ENCODE results near the gene PHRF1. TPM values are rescaled to one million over a fixed set of nuclear protein-coding genes. Genes with fewer than 3 reads are reported as not detected.

PHRF1 gene
- total RNA-seq, 1 donor from 2014 or later: 54.8 TPM

GRCh38 chr11:613369-613968 is 37.2 kb downstream of the PHRF1 start:
- DNase-seq: peak; percentile 88
- no peaks in the 10 kb centered on the region for H3K27me3 Mint-ChIP-seq
- H3K36me3 Mint-ChIP-seq (ENCODE audit: low read depth): peaks cover 31% of the 10 kb centered on the region
- H3K9me3 Mint-ChIP-seq: no peaks in the 10 kb centered on the region
- peak overlapping the region; percentile 81 for H3K27ac Mint-ChIP-seq
- peak overlapping the region; percentile 89 for H3K4me3 Mint-ChIP-seq
- intact Hi-C loops (cut with micrococcal nuclease): no loop called here
- peaks cover 20% of the 10 kb centered on the region for H3K4me1 Mint-ChIP-seq

GRCh38 chr11:614021-614622 is 37.9 kb downstream of the PHRF1 start:
- H3K27ac Mint-ChIP-seq: peak overlapping the region; percentile 81
- intact Hi-C loops (cut with micrococcal nuclease): no loop called here

DNA sequence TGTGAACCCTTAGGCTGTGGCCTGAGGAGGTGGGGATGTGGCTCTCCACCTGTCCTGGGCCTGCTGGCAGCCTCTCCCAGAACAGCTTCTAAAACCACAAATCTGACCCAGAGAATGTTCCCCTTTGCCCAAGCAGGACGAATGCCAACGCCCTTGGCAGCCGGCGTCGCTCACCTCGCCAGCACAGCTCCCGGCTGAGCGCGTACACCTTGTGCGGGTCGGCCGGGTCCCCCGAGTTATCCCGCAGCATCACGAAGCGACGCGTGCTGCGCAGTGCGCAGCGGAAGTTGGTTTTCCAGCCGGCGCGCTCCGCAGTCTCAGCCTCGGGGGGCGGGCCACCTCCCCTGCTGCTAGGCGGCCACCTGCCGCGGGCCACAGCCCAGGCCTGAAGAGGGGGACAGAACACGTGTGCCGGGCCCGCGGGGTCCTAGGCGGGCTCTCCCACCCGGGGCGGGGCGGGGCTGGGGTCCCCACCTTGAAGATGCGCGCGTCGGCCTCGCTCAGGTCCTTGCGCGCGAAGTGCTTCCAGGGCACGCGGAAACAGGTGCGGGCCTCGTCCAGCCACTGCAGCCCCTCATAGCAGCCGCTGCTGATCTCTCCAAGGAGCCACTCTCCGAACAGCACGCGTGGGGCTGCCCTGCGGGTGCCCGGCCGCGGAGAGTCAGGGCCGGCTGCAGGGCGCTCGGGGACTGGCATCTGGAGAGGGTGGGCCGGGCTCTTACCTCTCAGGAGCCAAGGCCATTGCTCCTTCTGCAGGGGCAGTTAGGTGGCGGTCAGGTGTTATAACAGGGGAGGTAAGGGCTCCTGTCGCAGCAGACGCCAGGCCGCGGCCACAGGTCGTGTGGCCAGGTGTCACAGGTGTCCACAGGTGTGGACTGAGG is 38.6 kb downstream of the PHRF1 start:
- DNase-seq: peak; percentile 73
- Mint-ChIP-seq H3K27ac (peak overlapping the region; percentile 89), H3K36me3 (ENCODE audit: low read depth) (peaks cover 25% of the 10 kb centered on the region), H3K9me3 (no peaks in the 10 kb centered on the region), H3K4me1 (peaks cover 20% of the 10 kb centered on the region), H3K4me3 (peak overlapping the region; percentile 89), H3K27me3 (no peaks in the 10 kb centered on the region)
- intact Hi-C loops (cut with micrococcal nuclease): loop anchor here (5.0 kb wide), 1 partner anchor 38 kb away; the partner anchor contains the start of gene PHRF1

More at GRCh38 chr11:614021-614622, 37.9 kb downstream of the PHRF1 start:
- Mint-ChIP-seq H3K4me1 (peaks cover 20% of the 10 kb centered on the region), H3K9me3 (no peaks in the 10 kb centered on the region), H3K27me3 (no peaks in the 10 kb centered on the region), H3K36me3 (ENCODE audit: low read depth) (peaks cover 28% of the 10 kb centered on the region), H3K4me3 (peak overlapping the region; percentile 89)
- peak; percentile 69 for DNase-seq

DNA sequence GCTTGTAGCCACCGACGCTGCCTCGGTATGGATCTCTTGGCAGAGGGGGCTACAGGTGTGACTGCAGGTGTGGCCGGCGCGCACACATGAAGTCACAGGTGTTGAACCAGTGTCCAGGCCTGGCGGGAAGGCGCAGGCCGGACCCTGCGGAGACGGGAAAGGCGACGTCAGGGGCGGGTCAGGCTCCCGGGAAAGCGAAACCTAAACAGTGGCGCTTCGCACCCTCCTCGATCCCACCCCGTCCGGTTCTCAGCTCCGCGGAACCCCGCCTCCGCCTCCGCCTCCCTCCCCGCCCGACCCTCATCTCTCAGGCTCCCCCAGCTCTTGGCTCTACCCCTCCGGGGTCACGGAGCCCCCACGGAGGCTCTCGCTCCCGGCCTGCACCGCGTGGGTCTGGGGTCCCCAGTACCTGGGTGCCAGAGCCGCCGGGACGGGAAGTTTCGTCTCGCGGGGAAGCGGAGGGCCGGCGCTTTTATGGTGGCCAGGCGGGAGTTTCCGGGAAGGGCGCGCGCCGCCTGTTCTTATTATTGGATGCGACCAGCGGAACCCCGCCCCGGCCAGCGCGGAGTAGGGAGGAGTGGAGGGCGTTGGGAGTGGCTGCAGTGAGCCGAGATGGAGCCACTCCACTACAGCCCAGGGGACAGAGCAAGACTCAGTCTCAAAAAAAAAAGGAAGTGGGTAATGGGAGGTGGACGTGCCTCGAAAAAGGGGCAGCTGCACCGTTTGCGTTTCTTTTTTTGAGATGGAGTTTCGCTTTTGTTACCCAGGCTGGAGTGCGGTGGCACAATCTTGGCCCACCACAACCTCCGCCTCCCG is 39.4 kb downstream of the PHRF1 start, which contains the start of gene IRF7:
Gene IRF7, minus strand, starts transcription at position 447 of the 816 bp plus-strand sequence. CDS start 586 bp downstream, outside the sequence.
- Mint-ChIP-seq H3K27me3 (no peaks in the 10 kb centered on the region), H3K9me3 (no peaks in the 10 kb centered on the region), H3K36me3 (ENCODE audit: low read depth) (peaks cover 24% of the 10 kb centered on the region), H3K4me3 (peak within 1 kb of the TSS; percentile 89), H3K27ac (peak within 1 kb of the TSS; percentile 89), H3K4me1 (peaks cover 20% of the 10 kb centered on the region)
- DNase-seq: peak; percentile 97
- intact Hi-C loops (cut with micrococcal nuclease): loop anchor here (5.0 kb wide), 1 partner anchor 38 kb away; the partner anchor contains the start of gene PHRF1

DNA sequence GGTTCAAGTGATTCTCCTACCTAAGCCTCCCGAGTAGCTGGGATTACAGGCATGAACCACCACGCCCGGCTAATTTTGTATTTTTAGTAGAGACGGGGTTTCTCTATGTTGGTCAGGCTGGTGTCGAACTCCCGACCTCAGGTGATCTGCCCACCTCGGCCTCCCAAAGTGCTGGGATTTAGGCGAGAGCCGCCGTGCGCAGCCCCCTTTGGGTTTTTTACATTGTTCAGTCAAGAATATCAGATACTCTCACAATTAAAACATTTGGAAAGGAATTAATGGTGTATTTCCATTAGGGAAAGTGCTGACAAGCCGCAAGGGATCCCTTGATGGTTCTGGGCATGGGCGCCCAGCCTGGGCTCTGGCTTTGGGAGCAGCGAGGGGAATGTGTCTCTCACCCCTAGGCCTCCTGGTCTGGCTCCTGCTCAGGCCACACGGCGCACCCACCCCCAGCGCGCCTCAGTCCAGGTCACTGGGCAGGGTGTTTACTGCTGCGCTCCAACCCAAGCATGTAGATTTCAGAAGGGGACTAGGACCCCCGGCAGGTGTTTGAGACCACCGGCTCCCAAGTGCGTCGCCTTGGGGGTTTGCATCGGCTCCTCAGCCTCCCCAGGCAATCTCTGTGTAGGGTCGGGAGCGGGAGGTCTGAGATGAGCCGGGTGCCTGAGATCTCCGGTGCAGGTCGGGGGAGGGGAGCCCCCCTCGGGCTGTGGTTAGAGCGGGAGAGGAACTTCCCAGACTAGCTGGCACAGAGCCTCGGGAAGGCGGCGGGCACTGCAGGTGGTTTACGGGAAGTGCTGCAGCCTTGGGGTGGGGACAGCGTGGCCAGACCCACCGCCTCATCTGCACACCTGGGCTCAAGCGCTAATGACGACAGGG is 40.3 kb downstream of the PHRF1 start:
- peak; percentile 60 for DNase-seq
- H3K36me3 Mint-ChIP-seq (ENCODE audit: low read depth): peaks cover 19% of the 10 kb centered on the region
- H3K4me1 Mint-ChIP-seq: peaks cover 20% of the 10 kb centered on the region
- no peaks in the 10 kb centered on the region for H3K27me3 Mint-ChIP-seq
- H3K4me3 Mint-ChIP-seq: peak overlapping the region; percentile 89
- intact Hi-C loops (cut with micrococcal nuclease): loop anchor here (5.0 kb wide), 1 partner anchor 39 kb away; the partner anchor contains the start of gene PHRF1
- H3K9me3 Mint-ChIP-seq: no peaks in the 10 kb centered on the region
- H3K27ac Mint-ChIP-seq: peak overlapping the region; percentile 89

- intact Hi-C loops (cut with micrococcal nuclease): loop anchor here (5.0 kb wide), 1 partner anchor 40 kb away; the partner anchor contains the start of gene PHRF1
- H3K27me3 Mint-ChIP-seq: no peaks in the 10 kb centered on the region
- peak; percentile 56 for DNase-seq
- H3K36me3 Mint-ChIP-seq (ENCODE audit: low read depth): peaks cover 12% of the 10 kb centered on the region
- no peaks in the 10 kb centered on the region for H3K9me3 Mint-ChIP-seq
- H3K4me1 Mint-ChIP-seq: peaks cover 17% of the 10 kb centered on the region
- no peak overlapping the region for H3K27ac Mint-ChIP-seq
- no peak overlapping the region for H3K4me3 Mint-ChIP-seq
These were observed 41.1 kb downstream of the PHRF1 start for GRCh38 chr11:617199-617911.

DNA sequence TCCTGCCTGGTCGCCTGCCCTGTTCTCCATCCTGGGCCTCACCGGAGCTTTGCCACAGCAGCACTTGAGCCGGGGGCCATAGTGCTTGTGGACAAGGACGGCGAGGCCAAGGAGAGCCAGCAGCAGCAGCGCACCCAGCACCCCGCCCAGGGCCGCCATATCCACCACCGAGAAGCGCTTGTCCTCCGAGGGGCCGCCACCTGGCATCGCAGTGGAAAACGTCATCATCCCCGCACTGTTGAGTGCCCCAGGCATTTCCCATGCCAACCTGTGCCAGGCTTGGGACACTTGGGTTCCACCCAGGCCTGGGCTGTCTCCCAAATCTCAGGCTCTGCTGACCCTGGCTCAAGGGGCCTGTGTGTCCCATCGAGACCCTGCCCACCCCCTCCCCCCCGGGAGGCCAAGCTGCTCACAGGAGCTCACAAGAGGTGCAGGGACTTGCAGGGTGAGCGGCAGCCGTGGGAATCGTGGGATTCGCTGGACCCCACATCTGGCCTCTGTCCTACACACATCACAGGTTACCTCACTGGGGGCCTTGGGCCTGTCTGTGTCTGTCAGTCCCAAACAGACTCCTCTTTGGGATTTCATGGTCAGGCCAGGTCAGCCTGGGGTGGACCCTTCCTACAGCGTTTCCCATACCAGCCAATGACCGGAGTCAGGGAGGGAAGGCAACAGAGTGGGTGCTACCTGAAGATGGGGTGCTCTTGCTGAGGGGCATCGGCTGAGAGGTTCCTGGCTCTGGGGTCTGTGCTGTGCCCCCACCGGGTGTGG is 41.8 kb downstream of the PHRF1 start:
- H3K4me3 Mint-ChIP-seq: no peak overlapping the region
- DNase-seq: peak; percentile 60
- intact Hi-C loops (cut with micrococcal nuclease): loop anchor here (5.0 kb wide), 1 partner anchor 41 kb away; the partner anchor contains the start of gene PHRF1
- peaks cover 9% of the 10 kb centered on the region for H3K36me3 Mint-ChIP-seq (ENCODE audit: low read depth)
- H3K27me3 Mint-ChIP-seq: no peaks in the 10 kb centered on the region
- H3K4me1 Mint-ChIP-seq: peaks cover 17% of the 10 kb centered on the region
- H3K9me3 Mint-ChIP-seq: no peaks in the 10 kb centered on the region
- H3K27ac Mint-ChIP-seq: no peak overlapping the region

DNA sequence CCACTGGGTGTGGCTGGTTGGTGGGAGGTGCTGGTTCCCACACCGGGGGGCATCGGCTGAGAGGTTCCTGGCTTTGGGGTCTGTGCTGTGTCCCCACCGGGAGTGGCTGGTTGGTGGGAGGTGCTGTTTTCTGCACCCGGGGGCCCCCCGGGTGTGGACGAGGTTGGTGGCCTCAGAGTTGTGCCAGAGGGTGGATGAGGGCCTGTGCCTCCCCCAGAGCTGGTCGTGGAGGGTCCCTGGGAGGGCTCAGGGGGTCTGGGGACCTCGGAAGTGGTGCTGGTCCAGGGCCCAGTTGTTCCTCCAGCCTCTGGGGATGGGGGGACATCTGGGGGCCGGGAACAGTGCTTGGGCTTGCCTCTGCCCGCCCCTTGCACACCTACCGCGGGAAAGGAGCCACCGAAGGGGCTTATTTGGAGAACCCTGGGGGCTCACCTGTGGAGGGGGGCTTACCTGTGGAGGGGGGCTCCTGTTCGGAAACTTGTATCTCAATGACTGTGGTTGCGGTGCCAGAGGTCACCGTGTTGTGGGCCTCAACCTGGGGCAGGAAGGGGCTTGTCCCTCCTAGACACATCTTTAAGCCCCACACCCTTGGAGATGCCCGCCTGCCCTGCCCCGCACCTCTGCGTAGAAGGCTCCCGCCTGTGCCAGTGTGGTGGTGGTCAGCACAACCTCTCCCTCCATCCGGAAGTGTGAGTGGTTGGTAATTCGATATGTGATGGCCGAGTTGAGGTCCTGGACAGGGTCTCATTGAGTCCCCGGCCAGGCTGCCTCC is 42.8 kb downstream of the PHRF1 start:
- DNase-seq: no peak
- H3K4me1 Mint-ChIP-seq: peaks cover 15% of the 10 kb centered on the region
- no peaks in the 10 kb centered on the region for H3K9me3 Mint-ChIP-seq
- H3K36me3 Mint-ChIP-seq (ENCODE audit: low read depth): peaks cover 8% of the 10 kb centered on the region
- no peak overlapping the region for H3K27ac Mint-ChIP-seq
- H3K27me3 Mint-ChIP-seq: no peaks in the 10 kb centered on the region
- intact Hi-C loops (cut with micrococcal nuclease): loop anchor here (5.0 kb wide), 1 partner anchor 42 kb away; the partner anchor contains the start of gene PHRF1
- H3K4me3 Mint-ChIP-seq: no peak overlapping the region

DNA sequence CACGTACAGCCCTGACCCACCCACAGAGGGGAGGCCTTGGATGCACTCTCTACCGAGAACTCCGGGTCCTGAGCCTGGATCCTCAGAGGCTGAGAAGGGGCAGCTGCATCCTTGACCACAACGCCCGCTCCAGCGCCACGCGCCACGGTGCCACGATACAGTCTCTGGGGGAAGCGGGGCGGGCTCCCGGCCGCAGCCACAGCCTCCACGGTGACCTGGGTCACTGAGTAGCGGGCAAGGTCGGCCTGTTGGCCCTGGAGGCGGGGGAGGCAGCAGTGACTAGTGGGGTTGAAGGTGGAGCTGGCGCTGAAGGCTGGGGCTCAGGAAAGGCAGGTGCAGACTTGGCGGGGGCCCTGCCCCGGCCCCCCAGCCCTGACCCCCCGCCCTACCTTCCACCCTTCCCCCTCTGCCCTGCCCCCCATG is 43.4 kb downstream of the PHRF1 start:
- H3K36me3 Mint-ChIP-seq (ENCODE audit: low read depth): peaks cover 2% of the 10 kb centered on the region
- intact Hi-C loops (cut with micrococcal nuclease): loop anchor here (5.0 kb wide), 1 partner anchor 42 kb away; the partner anchor contains the start of gene PHRF1
- no peak overlapping the region for H3K4me3 Mint-ChIP-seq
- DNase-seq: no peak
- no peaks in the 10 kb centered on the region for H3K9me3 Mint-ChIP-seq
- H3K4me1 Mint-ChIP-seq: peaks cover 9% of the 10 kb centered on the region
- H3K27me3 Mint-ChIP-seq: no peaks in the 10 kb centered on the region
- H3K27ac Mint-ChIP-seq: no peak overlapping the region

GRCh38 chr11:620201-620600 is 43.9 kb downstream of the PHRF1 start:
- H3K36me3 Mint-ChIP-seq (ENCODE audit: low read depth): peaks cover 2% of the 10 kb centered on the region
- no peak overlapping the region for H3K4me3 Mint-ChIP-seq
- H3K4me1 Mint-ChIP-seq: peaks cover 8% of the 10 kb centered on the region
- H3K9me3 Mint-ChIP-seq: no peaks in the 10 kb centered on the region
- H3K27ac Mint-ChIP-seq: no peak overlapping the region
- DNase-seq: no peak
- no peaks in the 10 kb centered on the region for H3K27me3 Mint-ChIP-seq
- intact Hi-C loops (cut with micrococcal nuclease): no loop called here

All from activated CD4-positive, alpha-beta T cell treated with anti-CD3 and anti-CD28 coated beads, Interleukin-2, amount 10 ng/mL, durations not matched to agents 24 days and 14 days (primary cell).